Transverse colon (tissue), 4 donors: ENCODE results near the gene RPL19. TPM values are rescaled to one million over a fixed set of nuclear protein-coding genes. Genes with fewer than 3 reads are reported as not detected.

Experiments
- DNase-seq: peaks from one replicate; pipeline ENCODE4 v3.0.0-alpha.2; 2019
- H3K27ac ChIP-seq, 4 donors: fragments of 200-600 bp; sonication (generic); 2 replicates each; pipeline ENCODE4 v1.5.1; 2016 to 2018; ENCODE audit warnings: inconsistent platforms in 4 of 4
- H3K27me3 ChIP-seq: fragments of 200-600 bp; sonication (generic); 2 replicates; pipeline ENCODE4 v1.5.1; 2017; ENCODE audit warnings: inconsistent platforms
- H3K36me3 ChIP-seq, 4 donors: fragments of 200-600 bp; sonication (generic); 2 replicates each; pipeline ENCODE4 v1.5.1; 2017 to 2019; ENCODE audit warnings: inconsistent platforms in 4 of 4
- H3K4me1 ChIP-seq, 4 donors: fragments of 200-600 bp; sonication (generic); 2 replicates each; pipeline ENCODE4 v1.5.1; 2017 to 2020; ENCODE audit warnings: inconsistent platforms in 4 of 4
- H3K4me3 ChIP-seq, 4 donors: fragments of 200-600 bp; sonication (generic); 1 replicate in 1 of 4; 2 replicates in 3 of 4; pipeline versions ENCODE4 v1.5.1 to v1.6.1; 2017 to 2019; ENCODE audit warnings: inconsistent platforms in 4 of 4
- H3K9me3 ChIP-seq, 2 donors: fragments of 200-600 bp; sonication (generic); 2 replicates each; pipeline ENCODE4 v1.5.1; 2017 to 2019; ENCODE audit warnings: inconsistent platforms in 2 of 2
- EP300 ChIP-seq: sonication (generic); formaldehyde crosslinking; IDR thresholded peaks from one replicate; pipeline ENCODE4 v1.6.1; 2017; ENCODE audit warnings: antibody characterized with exemption, low read depth
- POLR2A ChIP-seq: fragments of 450-650 bp; IDR thresholded peaks from one replicate; pipeline ENCODE4 v1.6.1; 2016; ENCODE audit warnings: antibody characterized with exemption, mild to moderate bottlenecking, moderate library complexity
- POLR2AphosphoS5 ChIP-seq, 3 donors: sonication (generic); formaldehyde crosslinking; IDR thresholded peaks; one replicate each; pipeline ENCODE4 v1.6.1; 2016; ENCODE audit warnings: antibody characterized with exemption in 3 of 3
- WGBS, 2 donors: methylation state at CpG; one replicate each; pipeline ENCODE4 v1.1.5; 2018; ENCODE audit warnings: low coverage in 1 of 2; 5-methylcytosine and 5-hydroxymethylcytosine counted together
- in situ Hi-C, 4 donors: fragments of 200-750 bp; cut with MboI; loops; one replicate each; pipeline versions ENCODE4 v1.15.0 to v1.15.1; 2017; ENCODE audit warnings: low sequenced_read_pairs in 3 of 4, low pct_ligation_motif_present in 1 of 4, low pct_unique_long_range_greater_than_20kb in 1 of 4
- intact Hi-C: fragments of 100-400 bp; cut with DNase I; formaldehyde crosslinking; loops from one replicate; pipeline ENCODE4 v1.15.1; 2023; ENCODE audit warnings: low total_unique reads
- total RNA-seq, 4 donors: library from RNA; depleted of rRNA; stranded (reverse); fragments of >200 nt; gene quantifications; one replicate each; pipeline ENCODE4 v1.1.0, GENCODE V29; 2016
- TF ChIP-seq, protein P1 (sequence below), 5 experiments: fragments of 200-600 bp in 3 of 5; fragments of 450-650 bp in 2 of 5; sonication (generic) in 3 of 5; IDR thresholded peaks; 1 replicate in 2 of 5; 2 replicates in 3 of 5; pipeline ENCODE4 v1.5.1; 2016 to 2017; ENCODE audit warnings: antibody characterized with exemption in 5 of 5, inconsistent platforms in 3 of 5, mild to moderate bottlenecking in 2 of 5, moderate library complexity in 1 of 5

The RPL19 gene
- total RNA-seq, 4 donors from 2014 or later: 1,146 to 2,715 (median 2,002) TPM

- in situ Hi-C loops (loop anchor here in 3 of 4 donors (5.0 to 25.0 kb wide), 4 partner anchors 171 to 296 kb away; partner anchors contain the start of genes LASP1 (in 1 of the 3) and RPL23 (in 1 of the 3)), intact Hi-C loops (no loop called here)
- no peak for DNase-seq
- Histone ChIP-seq H3K4me3 (no peak overlapping the region), H3K27ac (no peak overlapping the region), H3K4me1 (no peaks in the 10 kb centered on the region), H3K36me3 (no peaks in the 10 kb centered on the region), H3K9me3 (no peaks in the 10 kb centered on the region), H3K27me3 (no peaks in the 10 kb centered on the region)
- no peak for TF ChIP-seq EP300
- TF ChIP-seq, protein P1, sequence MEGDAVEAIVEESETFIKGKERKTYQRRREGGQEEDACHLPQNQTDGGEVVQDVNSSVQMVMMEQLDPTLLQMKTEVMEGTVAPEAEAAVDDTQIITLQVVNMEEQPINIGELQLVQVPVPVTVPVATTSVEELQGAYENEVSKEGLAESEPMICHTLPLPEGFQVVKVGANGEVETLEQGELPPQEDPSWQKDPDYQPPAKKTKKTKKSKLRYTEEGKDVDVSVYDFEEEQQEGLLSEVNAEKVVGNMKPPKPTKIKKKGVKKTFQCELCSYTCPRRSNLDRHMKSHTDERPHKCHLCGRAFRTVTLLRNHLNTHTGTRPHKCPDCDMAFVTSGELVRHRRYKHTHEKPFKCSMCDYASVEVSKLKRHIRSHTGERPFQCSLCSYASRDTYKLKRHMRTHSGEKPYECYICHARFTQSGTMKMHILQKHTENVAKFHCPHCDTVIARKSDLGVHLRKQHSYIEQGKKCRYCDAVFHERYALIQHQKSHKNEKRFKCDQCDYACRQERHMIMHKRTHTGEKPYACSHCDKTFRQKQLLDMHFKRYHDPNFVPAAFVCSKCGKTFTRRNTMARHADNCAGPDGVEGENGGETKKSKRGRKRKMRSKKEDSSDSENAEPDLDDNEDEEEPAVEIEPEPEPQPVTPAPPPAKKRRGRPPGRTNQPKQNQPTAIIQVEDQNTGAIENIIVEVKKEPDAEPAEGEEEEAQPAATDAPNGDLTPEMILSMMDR (IDR thresholded peaks at IDR 0.05): no peak
- no peak for TF ChIP-seq POLR2A
- no peak for TF ChIP-seq POLR2AphosphoS5 (IDR thresholded peaks at IDR 0.05)
- WGBS, 2 donors: 91 to 95% methylated on average over 2 of the region's 2 CpGs
These were observed 41.5 kb upstream of the RPL19 start for GRCh38 chr17:39158623-39159022.

DNA sequence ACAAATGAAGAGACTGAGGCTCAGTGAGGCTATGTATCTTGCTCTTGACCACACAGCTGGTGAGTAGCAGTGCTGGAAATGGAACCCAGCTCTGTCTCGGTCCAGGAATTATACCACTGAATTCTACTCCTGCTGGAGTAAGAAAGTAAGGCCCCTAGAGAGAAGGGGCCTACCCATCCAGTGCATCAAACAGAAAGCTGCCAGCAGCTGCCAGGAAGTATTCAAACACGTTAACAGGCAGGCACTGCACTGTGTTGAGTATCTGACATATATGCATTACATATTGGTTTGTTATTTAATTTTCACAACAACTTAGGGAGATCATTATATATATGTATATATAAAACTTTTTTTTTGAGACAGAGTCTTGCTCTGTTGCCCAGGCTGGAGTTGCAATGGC is 38.1 kb upstream of the RPL19 start:
- Histone ChIP-seq H3K27me3 (peaks cover 8% of the 10 kb centered on the region), H3K27ac (no peak overlapping the region), H3K36me3 (no peaks in the 10 kb centered on the region), H3K9me3 (no peaks in the 10 kb centered on the region), H3K4me1 (peaks cover 3 to 28% (median 15%) of the 10 kb centered on the region in 4 donors), H3K4me3 (no peak overlapping the region)
- WGBS, 2 donors: 64% methylated on average over 2 of the region's 2 CpGs; no CpG with 5 or more reads in 1 of the 2 donors
- no peak for DNase-seq
- in situ Hi-C loops (loop anchor here in 2 of 4 donors (25.0 kb wide), 2 partner anchors 175 to 300 kb away; partner anchors contain the start of genes LASP1 (in 1 of the 2) and RPL23 (in 1 of the 2)), intact Hi-C loops (no loop called here)
- TF ChIP-seq EP300 (no peak), POLR2AphosphoS5 (IDR thresholded peaks at IDR 0.05) (no peak), POLR2A (no peak)
- TF ChIP-seq, protein P1 (IDR thresholded peaks at IDR 0.05): no peak

DNA sequence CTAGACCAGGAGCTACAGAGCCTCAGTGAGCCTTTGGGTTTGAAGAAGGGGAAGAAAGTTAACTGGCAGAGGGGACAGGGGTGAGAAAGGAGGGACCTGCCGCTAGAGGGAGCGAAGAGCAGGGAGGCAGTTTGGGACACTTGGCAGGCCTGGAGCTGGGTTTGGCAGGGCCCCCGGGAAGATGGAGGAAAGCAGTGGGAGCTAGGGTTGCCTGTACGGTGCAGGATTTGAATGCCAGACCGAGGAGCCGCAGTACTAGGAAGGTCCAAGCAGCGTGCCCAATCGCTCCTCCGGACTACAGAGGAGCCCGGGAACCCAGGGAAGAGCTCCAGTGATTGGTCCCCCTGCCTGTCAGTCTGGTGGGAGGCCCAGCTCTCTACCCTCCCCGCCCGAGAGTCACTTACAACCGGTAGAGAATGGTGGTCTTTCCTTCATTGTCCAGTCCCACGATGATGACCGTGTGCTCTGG is 35.4 kb upstream of the RPL19 start:
- Histone ChIP-seq H3K27ac (peak overlapping the region in 3 of 4 donors; percentile 4 to 47 (median 6)), H3K4me3 (peak overlapping the region; percentile 17 to 53 (median 33)), H3K36me3 (no peaks in the 10 kb centered on the region), H3K9me3 (peaks cover 0 to 3% of the 10 kb centered on the region in 2 donors), H3K27me3 (peaks cover 8% of the 10 kb centered on the region), H3K4me1 (peaks cover 3 to 37% (median 15%) of the 10 kb centered on the region in 4 donors)
- peak; percentile 88 for DNase-seq
- TF ChIP-seq, protein P1 (IDR thresholded peaks at IDR 0.05): peak; percentile 75 to 87 (median 80)
- no peak for TF ChIP-seq POLR2A
- no peak for TF ChIP-seq EP300
- TF ChIP-seq POLR2AphosphoS5 (IDR thresholded peaks at IDR 0.05): peak in 1 of 3 donors; percentile 29
- 5 to 8% methylated on average over 4 to 14 of the region's 15 CpGs for WGBS, 2 donors
- in situ Hi-C loops: loop anchor here in 2 of 4 donors (25.0 kb wide), 2 partner anchors 177 to 302 kb away; partner anchors contain the start of genes LASP1 (in 1 of the 2) and RPL23 (in 1 of the 2)
- intact Hi-C loops: no loop called here

DNA sequence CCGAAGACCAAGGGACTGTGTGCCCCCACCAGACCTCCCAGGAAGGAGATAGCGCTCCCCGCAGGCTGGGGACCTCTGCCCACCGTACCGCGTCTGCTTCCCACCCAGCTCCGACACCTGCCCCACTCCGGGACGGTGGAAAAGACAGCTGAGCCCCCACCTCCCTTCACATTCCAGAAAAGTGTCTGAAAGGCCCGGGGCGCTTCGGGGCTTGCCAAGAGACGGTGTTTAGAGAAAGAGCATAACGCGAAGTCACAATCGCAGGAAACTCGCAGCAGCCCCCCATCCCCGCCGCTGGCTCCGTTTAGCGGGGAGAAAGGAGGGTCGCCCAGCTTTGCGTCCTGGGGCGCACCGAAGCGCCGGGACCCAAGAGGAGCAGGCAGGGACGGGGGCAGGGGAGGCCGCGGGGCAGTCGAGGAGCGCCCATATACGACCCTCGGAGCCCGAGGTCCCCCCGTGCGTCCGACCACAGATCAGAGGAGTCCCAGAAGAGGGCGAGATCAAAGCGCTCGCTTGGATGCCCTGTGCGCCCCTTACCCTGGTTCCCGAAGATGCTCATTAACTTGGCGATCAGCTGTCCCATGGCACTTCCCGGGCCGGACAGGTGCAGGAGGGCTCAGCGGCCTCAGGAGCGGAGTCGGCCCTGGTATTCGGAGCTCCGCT is 34.8 kb upstream of the RPL19 start:
- peaks cover 3 to 37% (median 15%) of the 10 kb centered on the region in 4 donors for H3K4me1 ChIP-seq
- H3K36me3 ChIP-seq: no peaks in the 10 kb centered on the region
- peak overlapping the region; percentile 17 to 53 (median 33) for H3K4me3 ChIP-seq
- TF ChIP-seq POLR2A: no peak
- TF ChIP-seq, protein P1 (IDR thresholded peaks at IDR 0.05): no peak
- TF ChIP-seq EP300: no peak
- no peak for TF ChIP-seq POLR2AphosphoS5 (IDR thresholded peaks at IDR 0.05)
- WGBS, 2 donors: 74% methylated on average over 34 of the region's 51 CpGs; no CpG with 5 or more reads in 1 of the 2 donors
- in situ Hi-C loops (loop anchor here in 2 of 4 donors (25.0 kb wide), 2 partner anchors 178 to 303 kb away; partner anchors contain the start of genes LASP1 (in 1 of the 2) and RPL23 (in 1 of the 2)), intact Hi-C loops (no loop called here)
- peaks cover 8% of the 10 kb centered on the region for H3K27me3 ChIP-seq
- DNase-seq: no peak
- peak overlapping the region in 2 of 4 donors; percentile 6 to 47 for H3K27ac ChIP-seq
- peaks cover 0 to 3% of the 10 kb centered on the region in 2 donors for H3K9me3 ChIP-seq
